ENCODE data around the gene PCDHB16. TPM values are rescaled to one million over a fixed set of nuclear protein-coding genes. Genes with fewer than 3 reads are reported as not detected.
"Not testable (repeated sequence)": the region's sequence is repeated elsewhere in the genome, so short reads cannot be mapped to it uniquely, and the experiment has no call there.

The PCDHB16 gene
- total and polyA plus RNA-seq, 2 experiments from 2014 or later, result 4.8 to 5.1 TPM

- H3K9me3 ChIP-seq (ENCODE audit: low read depth), result peaks cover 8% of the 10 kb centered on the region
- no peak overlapping the region for H3K4me2 ChIP-seq (ENCODE audit: unreplicated experiment)
- no peaks in the 10 kb centered on the region for H3K9me2 ChIP-seq (ENCODE audit: insufficient read depth)
- no peaks in the 10 kb centered on the region for H3K4me1 ChIP-seq (ENCODE audit: insufficient read depth)
- H3K9ac ChIP-seq, result no peak overlapping the region
- no peak overlapping the region for H2AFZ ChIP-seq
- H3K4me3 ChIP-seq, result no peak overlapping the region
- in situ Hi-C loops (cut with MboI), result no loop called here
- no peaks in the 10 kb centered on the region for H4K20me1 ChIP-seq (ENCODE audit: insufficient read depth)
- no peak for DNase-seq
- WGBS, 2 experiments (ENCODE audit: low coverage in 1 of 2, low lambda C conversion rate in 2 of 2, missing lambda C conversion rate in 2 of 2), result 3 to 7% methylated on average over 3 of the region's 3 CpGs
- no peak overlapping the region for H3K27ac ChIP-seq
- H3K36me3 ChIP-seq (ENCODE audit: low read depth), result no peaks in the 10 kb centered on the region
- H3K79me2 ChIP-seq (ENCODE audit: insufficient read depth), result no peaks in the 10 kb centered on the region
- TF ChIP-seq EZH2phosphoT487 (IDR thresholded peaks at IDR 0.05; ENCODE audit: insufficient read depth, low read depth) (no peak), EZH2 (IDR thresholded peaks at IDR 0.05; ENCODE audit: insufficient read depth, poor library complexity, severe bottlenecking) (no peak)
- H3K27me3 ChIP-seq (replicated peaks; ENCODE audit: insufficient read depth), result no peaks in the 10 kb centered on the region
- no peaks in the 10 kb centered on the region for H3F3A ChIP-seq (ENCODE audit: insufficient read depth)
Observed at GRCh38 chr5:141196363-141196762, 14.2 kb downstream of the PCDHB16 start.

DNA sequence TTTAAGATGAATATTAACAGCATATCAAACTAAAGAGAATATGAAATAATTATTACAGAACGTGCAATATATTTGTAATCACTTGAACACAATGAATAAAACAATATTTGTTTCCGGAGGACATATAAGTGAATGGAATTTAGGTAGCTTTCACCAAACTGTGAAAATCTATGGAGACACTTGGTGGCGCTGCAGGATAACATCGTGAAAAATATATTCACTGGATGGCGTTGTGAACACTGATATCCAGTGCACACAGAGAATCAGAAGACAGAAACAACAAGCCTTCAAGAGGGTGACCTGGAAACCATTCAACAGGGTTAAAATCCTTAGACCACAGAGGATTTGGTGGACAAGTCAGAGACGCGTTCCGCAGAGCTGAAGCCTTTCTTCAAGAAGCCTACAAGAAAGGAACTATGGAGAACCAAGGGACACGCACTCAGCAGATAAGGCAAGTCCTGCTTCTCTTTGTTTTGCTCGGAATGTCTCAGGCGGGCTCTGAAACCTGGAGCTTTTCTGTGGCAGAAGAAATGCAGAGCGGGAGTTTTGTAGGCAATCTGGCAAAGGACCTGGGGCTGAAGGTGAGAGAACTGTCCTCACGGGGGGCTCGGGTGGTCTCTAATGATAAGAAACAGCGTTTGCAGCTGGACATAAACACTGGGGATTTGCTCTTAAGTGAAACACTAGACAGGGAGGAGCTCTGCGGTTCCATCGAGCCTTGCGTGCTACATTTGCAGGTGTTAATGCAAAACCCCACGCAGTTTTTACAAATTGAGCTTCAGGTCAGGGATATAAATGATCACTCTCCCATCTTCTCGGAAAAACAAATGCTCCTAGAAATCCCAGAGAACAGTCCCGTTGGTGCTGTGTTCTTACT, 17.4 kb downstream of the PCDHB16 start, which contains the start of gene PCDHB11:
PCDHB11 (plus strand) TSS at position 269 of the 877 bp plus-strand sequence; CDS start at position 417, 148 bp downstream.
- peaks cover 8% of the 10 kb centered on the region for H3K9me3 ChIP-seq (ENCODE audit: low read depth)
- peak within 1 kb of the TSS; percentile 70 for H2AFZ ChIP-seq
- H3K27ac ChIP-seq, result no peak within 1 kb of the TSS
- H3K4me2 ChIP-seq (ENCODE audit: unreplicated experiment), result peak within 1 kb of the TSS; percentile 52
- no peak within 1 kb of the TSS; the same call in 1 of the 2 replicates for H3K9ac ChIP-seq
- no peaks in the 10 kb centered on the region for H3K4me1 ChIP-seq (ENCODE audit: insufficient read depth)
- no peaks in the 10 kb centered on the region for H3K79me2 ChIP-seq (ENCODE audit: insufficient read depth)
- in situ Hi-C loops (cut with MboI), result no loop called here
- DNase-seq, result peak; percentile 48
- H3K27me3 ChIP-seq (replicated peaks; ENCODE audit: insufficient read depth), result no peaks in the 10 kb centered on the region
- no peaks in the 10 kb centered on the region for H3F3A ChIP-seq (ENCODE audit: insufficient read depth)
- 14 to 16% methylated on average over 21 of the region's 21 CpGs for whole genome bisulfite sequencing, 2 experiments (ENCODE audit: low coverage in 1 of 2, low lambda C conversion rate in 2 of 2, missing lambda C conversion rate in 2 of 2)
- no peak for TF ChIP-seq EZH2phosphoT487 (IDR thresholded peaks at IDR 0.05; ENCODE audit: insufficient read depth, low read depth)
- TF ChIP-seq EZH2 (IDR thresholded peaks at IDR 0.05; ENCODE audit: insufficient read depth, poor library complexity, severe bottlenecking), result no peak
- no peaks in the 10 kb centered on the region for H3K9me2 ChIP-seq (ENCODE audit: insufficient read depth)
- H4K20me1 ChIP-seq (ENCODE audit: insufficient read depth), result no peaks in the 10 kb centered on the region
- peak within 1 kb of the TSS; percentile 63 for H3K4me3 ChIP-seq
- H3K36me3 ChIP-seq (ENCODE audit: low read depth), result no peaks in the 10 kb centered on the region

DNA sequence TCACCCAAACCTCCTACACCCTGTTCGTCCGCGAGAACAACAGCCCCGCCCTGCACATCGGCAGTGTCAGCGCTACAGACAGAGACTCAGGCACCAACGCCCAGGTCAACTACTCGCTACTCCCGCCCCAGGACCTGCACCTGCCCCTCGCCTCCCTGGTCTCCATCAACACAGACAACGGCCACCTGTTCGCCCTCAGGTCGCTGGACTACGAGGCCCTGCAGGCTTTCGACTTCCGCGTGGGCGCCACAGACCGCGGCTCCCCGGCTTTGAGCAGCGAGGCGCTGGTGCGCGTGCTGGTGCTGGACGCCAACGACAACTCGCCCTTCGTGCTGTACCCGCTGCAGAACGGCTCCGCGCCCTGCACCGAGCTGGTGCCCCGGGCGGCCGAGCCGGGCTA, 18.9 kb downstream of the PCDHB16 start:
- H3F3A ChIP-seq (ENCODE audit: insufficient read depth); DNase-seq; in situ Hi-C loops (cut with MboI); H3K9me3 ChIP-seq (ENCODE audit: low read depth); H3K27ac ChIP-seq; H3K36me3 ChIP-seq (ENCODE audit: low read depth); H3K9me2 ChIP-seq (ENCODE audit: insufficient read depth); H3K79me2 ChIP-seq (ENCODE audit: insufficient read depth); H3K27me3 ChIP-seq (replicated peaks; ENCODE audit: insufficient read depth); H4K20me1 ChIP-seq (ENCODE audit: insufficient read depth); H2AFZ ChIP-seq; H3K4me2 ChIP-seq (ENCODE audit: unreplicated experiment); H3K4me1 ChIP-seq (ENCODE audit: insufficient read depth); H3K4me3 ChIP-seq; H3K9ac ChIP-seq: not testable (repeated sequence)
- 46 to 48% methylated on average over 22 to 25 of the region's 38 CpGs for WGBS, 2 experiments (ENCODE audit: low coverage in 1 of 2, low lambda C conversion rate in 2 of 2, missing lambda C conversion rate in 2 of 2)

DNA sequence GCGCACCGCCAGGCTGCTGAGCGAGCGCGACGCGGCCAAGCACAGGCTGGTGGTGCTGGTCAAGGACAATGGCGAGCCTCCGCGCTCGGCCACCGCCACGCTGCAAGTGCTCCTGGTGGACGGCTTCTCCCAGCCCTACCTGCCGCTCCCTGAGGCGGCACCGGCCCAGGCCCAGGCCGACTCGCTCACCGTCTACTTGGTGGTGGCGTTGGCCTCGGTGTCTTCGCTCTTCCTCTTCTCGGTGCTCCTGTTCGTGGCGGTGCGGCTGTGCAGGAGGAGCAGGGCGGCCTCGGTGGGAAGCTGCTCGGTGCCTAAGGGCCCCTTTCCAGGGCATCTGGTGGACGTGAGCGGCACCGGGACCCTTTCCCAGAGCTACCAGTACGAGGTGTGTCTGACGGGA, 19.5 kb downstream of the PCDHB16 start:
- H3K9me3 ChIP-seq (ENCODE audit: low read depth); in situ Hi-C loops (cut with MboI); H3K36me3 ChIP-seq (ENCODE audit: low read depth); H4K20me1 ChIP-seq (ENCODE audit: insufficient read depth); H2AFZ ChIP-seq; H3K27ac ChIP-seq; H3F3A ChIP-seq (ENCODE audit: insufficient read depth); H3K4me3 ChIP-seq; H3K27me3 ChIP-seq (replicated peaks; ENCODE audit: insufficient read depth); H3K4me1 ChIP-seq (ENCODE audit: insufficient read depth); H3K9ac ChIP-seq; H3K79me2 ChIP-seq (ENCODE audit: insufficient read depth); H3K9me2 ChIP-seq (ENCODE audit: insufficient read depth); H3K4me2 ChIP-seq (ENCODE audit: unreplicated experiment); DNase-seq: not testable (repeated sequence)
- WGBS, 2 experiments (ENCODE audit: low coverage in 1 of 2, low lambda C conversion rate in 2 of 2, missing lambda C conversion rate in 2 of 2), result 19 to 37% methylated on average over 12 to 28 of the region's 35 CpGs

Data from GM23248 (cell line).